ENCODE results near the gene CABP4. TPM values are rescaled to one million over a fixed set of nuclear protein-coding genes. Genes with fewer than 3 reads are reported as not detected.

Gene CABP4
- total RNA-seq, 1 experiment from 2014 or later, result not detected

GRCh38 chr11:67437809-67438157 is 17.4 kb upstream of the CABP4 start:
- peaks cover 11% of the 10 kb centered on the region for H3K36me3 ChIP-seq (replicated peaks; ENCODE audit: control insufficient read depth, insufficient read depth, low read length)
- DNase-seq, result no peak
- H3K27me3 ChIP-seq (ENCODE audit: control insufficient read depth, insufficient read depth, low read length), result no peaks in the 10 kb centered on the region
- no peak overlapping the region for H3K4me3 ChIP-seq (ENCODE audit: insufficient read depth, low read depth, low read length)

- no peak for DNase-seq
- no peak overlapping the region for H3K4me3 ChIP-seq (ENCODE audit: insufficient read depth, low read depth, low read length)
- peaks cover 11% of the 10 kb centered on the region for H3K36me3 ChIP-seq (replicated peaks; ENCODE audit: control insufficient read depth, insufficient read depth, low read length)
- no peaks in the 10 kb centered on the region for H3K27me3 ChIP-seq (ENCODE audit: control insufficient read depth, insufficient read depth, low read length)
Measured at GRCh38 chr11:67438158-67438902, 16.8 kb upstream of the CABP4 start.

DNA sequence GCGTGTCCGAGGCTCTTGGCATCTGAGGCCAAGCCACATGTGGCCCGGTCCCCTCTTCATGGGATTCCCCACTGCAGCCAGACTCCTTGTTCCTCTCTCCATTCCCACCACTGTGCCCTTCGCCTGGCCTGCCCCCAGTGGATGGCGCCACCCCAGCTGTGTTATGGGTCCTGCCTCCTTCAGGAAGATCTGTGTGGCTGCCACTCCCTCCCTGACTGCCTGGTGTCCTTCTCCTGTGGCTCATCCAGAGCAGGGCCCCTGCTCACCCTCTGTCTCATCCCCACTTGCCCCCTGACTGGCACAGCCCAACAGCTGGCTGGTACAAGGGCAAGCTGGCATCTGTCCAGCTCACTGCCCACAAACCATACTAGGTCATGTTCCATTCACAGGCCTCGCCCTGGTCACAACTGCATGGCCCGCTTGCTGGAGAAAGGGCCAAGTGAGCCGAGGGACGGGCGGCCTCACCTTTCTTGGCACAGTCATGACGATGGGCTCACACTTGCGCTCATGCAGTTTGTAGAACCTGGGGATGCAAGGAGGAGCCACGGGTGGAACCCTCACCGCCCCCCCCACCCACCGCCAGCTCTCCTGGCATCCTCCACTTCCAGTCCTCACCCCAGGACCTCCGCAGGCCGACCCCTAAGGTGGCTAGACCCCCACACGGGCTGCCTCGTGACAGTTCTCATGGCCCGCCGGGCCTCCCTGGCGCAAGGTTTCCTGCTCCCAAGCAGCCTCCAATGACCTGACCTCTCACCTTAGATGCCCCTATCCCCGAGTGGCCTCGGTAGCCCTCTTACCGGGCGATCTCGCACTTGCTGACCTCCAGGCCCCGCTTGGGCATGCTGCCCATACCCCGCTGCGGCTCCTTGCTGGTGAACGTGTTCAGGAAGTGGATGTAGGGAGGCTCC is 15.6 kb upstream of the CABP4 start:
- H3K27me3 ChIP-seq (ENCODE audit: control insufficient read depth, insufficient read depth, low read length), result no peaks in the 10 kb centered on the region
- H3K36me3 ChIP-seq (replicated peaks; ENCODE audit: control insufficient read depth, insufficient read depth, low read length), result peaks cover 11% of the 10 kb centered on the region
- no peak overlapping the region for H3K4me3 ChIP-seq (ENCODE audit: insufficient read depth, low read depth, low read length)
- peak; percentile 84 for DNase-seq

DNA sequence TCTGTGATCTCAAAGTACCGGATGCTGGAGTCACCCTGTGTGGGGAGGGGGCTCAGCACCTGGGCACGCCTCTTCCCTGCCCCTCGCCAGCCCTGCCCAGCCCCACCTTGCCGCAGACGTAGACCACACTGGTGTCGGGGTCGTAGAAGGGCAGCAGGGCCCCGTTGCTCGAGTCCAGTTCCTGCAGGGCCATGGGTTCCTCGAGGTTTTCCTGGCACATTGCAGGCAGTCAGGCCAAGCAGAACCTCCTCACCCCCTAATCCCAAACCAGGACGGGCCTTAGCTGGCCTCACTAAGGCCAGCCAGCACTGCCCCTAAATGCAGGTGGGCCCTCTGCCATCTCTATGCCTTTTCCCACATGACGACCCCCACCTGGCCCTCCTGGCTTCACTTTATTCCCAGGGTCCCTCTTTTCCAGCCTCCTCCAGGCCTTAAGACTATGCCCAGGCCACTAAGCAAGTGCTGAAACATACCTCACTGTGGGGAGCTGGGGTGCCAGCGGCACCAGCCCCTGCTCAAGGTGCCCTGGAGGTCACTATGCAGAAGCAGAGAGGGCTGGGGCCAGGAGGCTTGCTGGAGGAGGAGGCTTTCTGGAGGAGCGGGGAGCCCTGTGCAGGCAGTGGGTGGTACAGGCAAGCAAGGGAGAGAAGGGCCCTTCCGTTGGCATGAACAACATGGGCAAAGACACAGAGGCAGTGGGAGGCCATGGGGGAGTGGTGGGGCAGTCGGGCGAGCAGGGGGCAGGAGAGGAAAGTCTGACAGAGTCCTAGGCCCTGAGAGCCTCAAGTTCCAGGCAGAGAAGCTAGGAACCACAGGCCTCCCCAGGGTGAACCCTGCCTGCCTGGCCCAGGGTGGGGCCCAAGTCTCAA is 14.7 kb upstream of the CABP4 start:
- Histone ChIP-seq H3K27me3 (ENCODE audit: control insufficient read depth, insufficient read depth, low read length) (no peaks in the 10 kb centered on the region), H3K4me3 (ENCODE audit: insufficient read depth, low read depth, low read length) (no peak overlapping the region), H3K36me3 (replicated peaks; ENCODE audit: control insufficient read depth, insufficient read depth, low read length) (peaks cover 11% of the 10 kb centered on the region)
- no peak for DNase-seq

DNA sequence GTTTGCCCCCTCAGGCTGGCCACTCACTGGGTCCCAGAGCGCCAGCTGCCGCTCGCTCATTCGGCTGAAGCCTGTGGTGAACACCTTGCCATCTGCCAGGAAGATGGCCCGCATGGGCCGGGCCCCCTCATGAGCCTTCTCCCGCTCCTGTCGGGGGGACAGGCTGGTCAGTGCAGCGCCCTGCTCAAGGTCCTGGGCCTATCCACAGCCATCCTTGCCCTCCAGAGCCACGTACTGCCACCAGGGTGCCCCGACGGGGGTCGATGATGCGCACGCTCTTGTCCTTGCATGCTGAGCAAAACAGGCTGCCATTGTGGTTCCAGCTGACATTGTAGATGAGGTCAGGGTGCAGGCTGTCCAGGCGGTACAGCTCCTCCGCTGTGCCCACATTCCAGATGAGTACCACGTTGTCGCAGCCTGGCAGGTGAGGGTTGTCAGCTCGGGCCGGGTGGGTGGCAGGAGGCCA is 14.0 kb upstream of the CABP4 start:
- no peak for DNase-seq
- Histone ChIP-seq H3K36me3 (replicated peaks; ENCODE audit: control insufficient read depth, insufficient read depth, low read length) (peaks cover 10% of the 10 kb centered on the region), H3K4me3 (ENCODE audit: insufficient read depth, low read depth, low read length) (no peak overlapping the region), H3K27me3 (ENCODE audit: control insufficient read depth, insufficient read depth, low read length) (no peaks in the 10 kb centered on the region)

- no peak for DNase-seq
Measured at GRCh38 chr11:67441731-67442351, 13.3 kb upstream of the CABP4 start.

GRCh38 chr11:67442504-67443404 is 12.4 kb upstream of the CABP4 start:
- H3K4me3 ChIP-seq (ENCODE audit: insufficient read depth, low read depth, low read length), result peak overlapping the region; percentile 69
- peaks cover 8% of the 10 kb centered on the region for H3K36me3 ChIP-seq (replicated peaks; ENCODE audit: control insufficient read depth, insufficient read depth, low read length)
- no peaks in the 10 kb centered on the region for H3K27me3 ChIP-seq (ENCODE audit: control insufficient read depth, insufficient read depth, low read length)
- peak; percentile 71 for DNase-seq

More at GRCh38 chr11:67441731-67442351, 13.3 kb upstream of the CABP4 start:
- H3K4me3 ChIP-seq (ENCODE audit: insufficient read depth, low read depth, low read length), result no peak overlapping the region
- peaks cover 10% of the 10 kb centered on the region for H3K36me3 ChIP-seq (replicated peaks; ENCODE audit: control insufficient read depth, insufficient read depth, low read length)
- H3K27me3 ChIP-seq (ENCODE audit: control insufficient read depth, insufficient read depth, low read length), result no peaks in the 10 kb centered on the region

DNA sequence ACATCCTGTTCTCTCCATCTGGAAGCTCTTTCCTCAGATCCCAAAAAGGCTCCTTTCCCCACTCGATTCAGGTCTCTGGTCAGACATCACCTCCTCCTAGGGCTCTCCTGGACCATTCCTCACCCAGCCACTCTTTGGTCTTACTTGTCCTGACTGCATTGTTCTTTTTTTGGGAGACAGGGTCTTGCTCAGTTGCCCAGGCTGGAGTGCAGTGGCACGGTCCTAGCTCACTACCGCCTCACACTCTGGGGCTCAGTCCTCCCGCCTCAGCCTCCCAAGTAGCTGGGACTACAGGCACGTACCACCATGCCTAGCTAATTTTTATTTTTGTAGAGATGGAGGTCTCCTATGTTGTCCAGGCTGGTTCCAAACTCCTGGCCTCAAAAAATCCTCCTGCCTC is 9.6 kb upstream of the CABP4 start:
- peaks cover 8% of the 10 kb centered on the region for H3K36me3 ChIP-seq (replicated peaks; ENCODE audit: control insufficient read depth, insufficient read depth, low read length)
- H3K4me3 ChIP-seq (ENCODE audit: insufficient read depth, low read depth, low read length), result no peak overlapping the region
- no peak for DNase-seq
- no peaks in the 10 kb centered on the region for H3K27me3 ChIP-seq (ENCODE audit: control insufficient read depth, insufficient read depth, low read length)

- no peaks in the 10 kb centered on the region for H3K36me3 ChIP-seq (replicated peaks; ENCODE audit: control insufficient read depth, insufficient read depth, low read length)
- no peak overlapping the region for H3K4me3 ChIP-seq (ENCODE audit: insufficient read depth, low read depth, low read length)
- H3K27me3 ChIP-seq (ENCODE audit: control insufficient read depth, insufficient read depth, low read length), result no peaks in the 10 kb centered on the region
- no peak for DNase-seq
Measured at GRCh38 chr11:67448220-67448609, 6.9 kb upstream of the CABP4 start.

- peak; percentile 25 for DNase-seq
- Histone ChIP-seq H3K36me3 (replicated peaks; ENCODE audit: control insufficient read depth, insufficient read depth, low read length) (no peaks in the 10 kb centered on the region), H3K4me3 (ENCODE audit: insufficient read depth, low read depth, low read length) (no peak overlapping the region), H3K27me3 (ENCODE audit: control insufficient read depth, insufficient read depth, low read length) (no peaks in the 10 kb centered on the region)
Measured at GRCh38 chr11:67449116-67449844, 5.9 kb upstream of the CABP4 start.

- peak; percentile 62 for DNase-seq
- H3K4me3 ChIP-seq (ENCODE audit: insufficient read depth, low read depth, low read length), result no peak overlapping the region
- H3K36me3 ChIP-seq (replicated peaks; ENCODE audit: control insufficient read depth, insufficient read depth, low read length), result no peaks in the 10 kb centered on the region
- H3K27me3 ChIP-seq (ENCODE audit: control insufficient read depth, insufficient read depth, low read length), result no peaks in the 10 kb centered on the region
Measured at GRCh38 chr11:67450796-67451657, 4.1 kb upstream of the CABP4 start.

- no peak overlapping the region for H3K4me3 ChIP-seq (ENCODE audit: insufficient read depth, low read depth, low read length)
- H3K36me3 ChIP-seq (replicated peaks; ENCODE audit: control insufficient read depth, insufficient read depth, low read length), result no peaks in the 10 kb centered on the region
- DNase-seq, result no peak
- no peaks in the 10 kb centered on the region for H3K27me3 ChIP-seq (ENCODE audit: control insufficient read depth, insufficient read depth, low read length)
Measured at GRCh38 chr11:67451658-67451976, 3.5 kb upstream of the CABP4 start.

All from H7 (cell line).